K562 (cell line): ENCODE results near the gene VDAC2. TPM values are rescaled to one million over a fixed set of nuclear protein-coding genes. Genes with fewer than 3 reads are reported as not detected.
A peak's percentile ranks its signal among the peaks of the same experiment; 100 is the strongest.

ENCODE experiments used
- CCNT2 ChIP-seq: IDR thresholded peaks from 2 replicates; pipeline ENCODE4 v1.6.1; 2011; ENCODE audit warnings: borderline replicate concordance, low read depth, mild to moderate bottlenecking, moderate library complexity, mixed read lengths, low read length; ENCODE audit not compliant: insufficient read length; ENCODE audit errors: extremely low read depth
- CREM ChIP-seq: IDR thresholded peaks from 2 replicates; pipeline ENCODE4 v1.6.1; 2014; ENCODE audit warnings: antibody characterized with exemption, low read depth
- KDM5B ChIP-seq: fragments of 200-600 bp; sonication (generic); IDR thresholded peaks from 2 replicates; pipeline ENCODE4 v1.6.1; 2012; ENCODE audit warnings: low read depth, mild to moderate bottlenecking, moderate library complexity, low read length, control low read depth, inconsistent platforms; ENCODE audit not compliant: insufficient replicate concordance
- MCM2 ChIP-seq: fragments of 450-650 bp; IDR thresholded peaks from 2 replicates; pipeline ENCODE4 v1.6.1; 2017; ENCODE audit warnings: low read depth, mild to moderate bottlenecking
- RHOXF2B ChIP-seq: fragments of 250-450 bp; sonication (Bioruptor Pico); conservative IDR thresholded peaks from 2 replicates; pipeline ENCODE4 v1.5.1; 2021
- TCF15 ChIP-seq: fragments of 250-450 bp; sonication (Bioruptor Pico); IDR thresholded peaks from 2 replicates; pipeline ENCODE4 v1.8.0; 2022; ENCODE audit warnings: moderate library complexity, mild to moderate bottlenecking, inconsistent platforms
- TCF7 ChIP-seq: sonication (generic); IDR thresholded peaks from 2 replicates; pipeline ENCODE4 v1.6.1; 2016; ENCODE audit warnings: antibody characterized with exemption, borderline replicate concordance
- ZC3H4 ChIP-seq: sonication (generic); formaldehyde crosslinking; IDR thresholded peaks from 2 replicates; pipeline ENCODE4 v1.9.0; 2021; ENCODE audit warnings: missing genetic modification reagents, borderline replicate concordance
- ZNF175 ChIP-seq: fragments of 200-800 bp; sonication (Bioruptor generic); IDR thresholded peaks from 2 replicates; pipeline ENCODE4 v1.6.1; 2016; ENCODE audit warnings: low read depth, mild to moderate bottlenecking, missing genetic modification characterization, missing compliant biosample characterization
- ZNF407 ChIP-seq: fragments of 450-650 bp; IDR thresholded peaks from 2 replicates; pipeline ENCODE4 v1.6.1; 2016; ENCODE audit warnings: low read depth
- ZNF77 ChIP-seq: fragments of 250-450 bp; sonication (Bioruptor Pico); IDR thresholded peaks from 2 replicates; pipeline ENCODE4 v1.5.0; 2020
- polyA plus RNA-seq, 8 experiments: library from polyadenylated mRNA; depleted of rRNA in 4 of 8; stranded (reverse) in 5 of 8; unstranded in 3 of 8; fragments of >200 nt; fragmentation: Nextera tagmentation in 2 of 8; fragmentation: Illumina TruSeq in 1 of 8; extraction: Ambion mirVana in 2 of 8; extraction: Trizol in 1 of 8; gene quantifications; 2 replicates each; pipeline versions ENCODE4 v1.2.1 to v1.2.3, GENCODE V29; 2011 to 2014; ENCODE audit warnings: inconsistent platforms in 1 of 8, missing spikeins in 1 of 8
- total RNA-seq, 7 experiments: library from RNA; depleted of rRNA in 6 of 7; stranded (reverse); fragments of >200 nt in 6 of 7; fragmentation: Illumina TruSeq in 2 of 7; extraction: Trizol in 2 of 7; gene quantifications; 2 replicates each; pipeline versions ENCODE4 v1.2.1 to v1.2.3, GENCODE V29; 2011 to 2021; ENCODE audit warnings: low replicate concordance in 1 of 7
- TF ChIP-seq, protein P1 (sequence below): fragments of 450-650 bp; IDR thresholded peaks from 2 replicates; pipeline ENCODE4 v1.6.1; 2016; ENCODE audit warnings: mild to moderate bottlenecking
- TF ChIP-seq, protein P2 (sequence below): fragments of 250-450 bp; sonication (Bioruptor Pico); IDR thresholded peaks from 2 replicates; pipeline ENCODE4 v1.9.0; 2021; ENCODE audit warnings: mild to moderate bottlenecking, inconsistent platforms

VDAC2 gene
- total and polyA plus RNA-seq, 9 of the 15 experiments (the other 6 are each of a cell fraction or from before 2014, with no cell fraction given): 139 to 450 (median 250) TPM

- TF ChIP-seq TCF15 (CRISPR knock-in tag): 0 out of 2 replicates have a peak, but pooled peaks have one; percentile 15
- no peak for TF ChIP-seq TCF7
- TF ChIP-seq RHOXF2B: no peak
- no peak for TF ChIP-seq ZNF77 (CRISPR knock-in tag)
- TF ChIP-seq, protein P1, sequence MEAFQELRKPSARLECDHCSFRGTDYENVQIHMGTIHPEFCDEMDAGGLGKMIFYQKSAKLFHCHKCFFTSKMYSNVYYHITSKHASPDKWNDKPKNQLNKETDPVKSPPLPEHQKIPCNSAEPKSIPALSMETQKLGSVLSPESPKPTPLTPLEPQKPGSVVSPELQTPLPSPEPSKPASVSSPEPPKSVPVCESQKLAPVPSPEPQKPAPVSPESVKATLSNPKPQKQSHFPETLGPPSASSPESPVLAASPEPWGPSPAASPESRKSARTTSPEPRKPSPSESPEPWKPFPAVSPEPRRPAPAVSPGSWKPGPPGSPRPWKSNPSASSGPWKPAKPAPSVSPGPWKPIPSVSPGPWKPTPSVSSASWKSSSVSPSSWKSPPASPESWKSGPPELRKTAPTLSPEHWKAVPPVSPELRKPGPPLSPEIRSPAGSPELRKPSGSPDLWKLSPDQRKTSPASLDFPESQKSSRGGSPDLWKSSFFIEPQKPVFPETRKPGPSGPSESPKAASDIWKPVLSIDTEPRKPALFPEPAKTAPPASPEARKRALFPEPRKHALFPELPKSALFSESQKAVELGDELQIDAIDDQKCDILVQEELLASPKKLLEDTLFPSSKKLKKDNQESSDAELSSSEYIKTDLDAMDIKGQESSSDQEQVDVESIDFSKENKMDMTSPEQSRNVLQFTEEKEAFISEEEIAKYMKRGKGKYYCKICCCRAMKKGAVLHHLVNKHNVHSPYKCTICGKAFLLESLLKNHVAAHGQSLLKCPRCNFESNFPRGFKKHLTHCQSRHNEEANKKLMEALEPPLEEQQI: no peak
- peak; percentile 42 for TF ChIP-seq KDM5B
- 0 out of 2 replicates have a peak, but pooled peaks have one; percentile 20 for TF ChIP-seq ZNF175 (CRISPR knock-in tag)
- TF ChIP-seq ZC3H4: no peak
- TF ChIP-seq CREM: peak; percentile 52
- peak; percentile 76 for TF ChIP-seq CCNT2
- no peak for TF ChIP-seq MCM2
- TF ChIP-seq, protein P2, sequence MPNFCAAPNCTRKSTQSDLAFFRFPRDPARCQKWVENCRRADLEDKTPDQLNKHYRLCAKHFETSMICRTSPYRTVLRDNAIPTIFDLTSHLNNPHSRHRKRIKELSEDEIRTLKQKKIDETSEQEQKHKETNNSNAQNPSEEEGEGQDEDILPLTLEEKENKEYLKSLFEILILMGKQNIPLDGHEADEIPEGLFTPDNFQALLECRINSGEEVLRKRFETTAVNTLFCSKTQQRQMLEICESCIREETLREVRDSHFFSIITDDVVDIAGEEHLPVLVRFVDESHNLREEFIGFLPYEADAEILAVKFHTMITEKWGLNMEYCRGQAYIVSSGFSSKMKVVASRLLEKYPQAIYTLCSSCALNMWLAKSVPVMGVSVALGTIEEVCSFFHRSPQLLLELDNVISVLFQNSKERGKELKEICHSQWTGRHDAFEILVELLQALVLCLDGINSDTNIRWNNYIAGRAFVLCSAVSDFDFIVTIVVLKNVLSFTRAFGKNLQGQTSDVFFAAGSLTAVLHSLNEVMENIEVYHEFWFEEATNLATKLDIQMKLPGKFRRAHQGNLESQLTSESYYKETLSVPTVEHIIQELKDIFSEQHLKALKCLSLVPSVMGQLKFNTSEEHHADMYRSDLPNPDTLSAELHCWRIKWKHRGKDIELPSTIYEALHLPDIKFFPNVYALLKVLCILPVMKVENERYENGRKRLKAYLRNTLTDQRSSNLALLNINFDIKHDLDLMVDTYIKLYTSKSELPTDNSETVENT: peak; percentile 76
- no peak for TF ChIP-seq ZNF407
Observed at GRCh38 chr10:75235375-75236177, 25.0 kb downstream of the VDAC2 start, which contains the start of gene COMTD1 (continued).
